ENCODE measurements around the gene PHF13. TPM values are rescaled to one million over a fixed set of nuclear protein-coding genes. Genes with fewer than 3 reads are reported as not detected.

PHF13 gene
- total and polyA plus RNA-seq, 9 of the 15 experiments (the other 6 are each of a cell fraction or from before 2014, with no cell fraction given), result 1.8 to 36.1 (median 11.7) TPM

DNA sequence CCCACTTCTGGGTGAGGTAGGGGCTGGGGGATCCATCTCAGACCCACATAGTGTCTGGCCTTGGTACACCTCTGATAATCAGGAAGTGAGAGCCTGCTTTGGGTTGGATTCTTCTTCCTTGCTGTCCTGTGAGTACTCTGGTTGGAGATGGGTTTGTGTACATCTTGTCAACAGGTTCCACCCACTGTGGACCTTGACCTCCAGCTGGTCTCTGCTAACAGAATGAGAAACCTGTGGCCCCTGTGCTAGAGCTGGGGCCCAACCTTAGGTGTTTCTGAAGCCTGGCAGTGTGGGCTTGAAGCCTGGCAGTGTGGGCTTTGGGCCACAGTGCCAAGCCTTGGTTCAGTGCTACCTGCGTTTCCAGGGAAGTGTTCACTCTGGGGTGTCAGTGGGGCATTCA is 31.2 kb upstream of the PHF13 start:
- 88% methylated on average over 1 of the region's 1 CpG for WGBS (ENCODE audit: insufficient coverage, low coverage, missing lambda C conversion rate)
- in situ Hi-C loops (cut with MboI), result no loop called here

More for the DNA sequence above, 31.2 kb upstream of the PHF13 start:
- POLR2A ChIA-PET, result interaction anchor here (1.3 to 13.4 kb wide), 5 partner anchors 10 to 19 kb away, joined by 3 to 221 read pairs (median 9); partner anchors contain the start of gene KLHL21
- Histone ChIP-seq H3K36me3 (ENCODE audit: control insufficient read depth, insufficient read depth, low read length) (peaks cover 39% of the 10 kb centered on the region; the same call in 1 of the 3 replicates), H3K79me2 (ENCODE audit: control insufficient read depth, insufficient read depth, low read length) (peaks cover 45% of the 10 kb centered on the region), H3K27ac (ENCODE audit: extremely low read depth, low read depth, low read length) (peak overlapping the region; percentile 73; the same call in 2 of the 3 replicates), H3K4me3 (peak overlapping the region; percentile 10; the same call in 1 of the 2 replicates), H3K4me2 (ENCODE audit: insufficient read depth, low read length) (peak overlapping the region; percentile 96), H3K9me3 (replicated peaks; ENCODE audit: control insufficient read depth, insufficient read depth, low read depth, low read length) (no peaks in the 10 kb centered on the region), H3K9ac (ENCODE audit: insufficient read depth in 1 of 2, low read depth in 2 of 2, low read length in 2 of 2) (peak overlapping the region; percentile 25 to 78; a peak in 2 of 4 replicates), H4K20me1 (replicated peaks; ENCODE audit: control insufficient read depth, insufficient read depth, low read length) (peaks cover 33% of the 10 kb centered on the region), H3K27me3 (ENCODE audit: control insufficient read depth in 2 of 2, insufficient read depth in 2 of 2, low read length in 2 of 2) (no peaks in the 10 kb centered on the region), H3K4me1 (replicated peaks in 1 of 2; ENCODE audit: control insufficient read depth in 2 of 2, insufficient read depth in 2 of 2, low read length in 2 of 2) (peaks cover 46 to 75% of the 10 kb centered on the region in 2 experiments), H2AFZ (ENCODE audit: low read depth, low read length) (no peak overlapping the region), H3K9me1 (ENCODE audit: control insufficient read depth, insufficient read depth, low read length) (peaks cover 19% of the 10 kb centered on the region)
- DNase-seq (ENCODE audit: extremely low read depth in 1 of 4, low spot score in 3 of 4), result no peak
- no TSS peak for BruUV-seq (replicated peaks)
- ATAC-seq, result no peak
- peak; percentile 11 for FAIRE-seq
- intact Hi-C loops (cut with micrococcal nuclease), result no loop called here
- TF ChIP-seq NR2C2 (CRISPR knock-in tag; IDR thresholded peaks at IDR 0.05), result no peak
- no peak for TF ChIP-seq NR2C2 (tag; IDR thresholded peaks at IDR 0.05)
- TF ChIP-seq HNRNPH1 (optimal IDR thresholded peaks at IDR 0.05; ENCODE audit: low read depth, low read length), result no peak
- no peak for TF ChIP-seq ZSCAN29 (IDR thresholded peaks at IDR 0.05)
- TF ChIP-seq ZNF830 (CRISPR knock-in tag; IDR thresholded peaks at IDR 0.05), result no peak
- TF ChIP-seq RBM14 (IDR thresholded peaks at IDR 0.05; ENCODE audit: borderline replicate concordance, insufficient read depth, low read depth, low read length), result no peak
- no peak for TF ChIP-seq CBFA2T2 (conservative IDR thresholded peaks at IDR 0.05)
- TF ChIP-seq SPI1 (IDR thresholded peaks at IDR 0.05; ENCODE audit: borderline replicate concordance, low read depth, low read length), result 0 out of 2 replicates have a peak, but pooled peaks have one; percentile 27
- CTCF ChIA-PET (ENCODE audit: low intra/inter-chr PET ratio), result no interaction called here

Measured in K562 (cell line).